UCSD-AML1 (cell line): ENCODE results near the gene RAB43.
A peak's percentile ranks its signal among the peaks of the same experiment; 100 is the strongest.

Experiments
- DNase-seq: peaks from one replicate; lab custom pipeline; 2025; ENCODE audit not compliant: unreplicated experiment; lab: John Stamatoyannopoulos, UW

RAB43 gene

GRCh38 chr3:129061888-129062834 is 59.4 kb downstream of the RAB43 start:
- DNase-seq = no peak

- DNase-seq = no peak
Measured at GRCh38 chr3:129061023-129061887, 60.3 kb downstream of the RAB43 start.

DNA sequence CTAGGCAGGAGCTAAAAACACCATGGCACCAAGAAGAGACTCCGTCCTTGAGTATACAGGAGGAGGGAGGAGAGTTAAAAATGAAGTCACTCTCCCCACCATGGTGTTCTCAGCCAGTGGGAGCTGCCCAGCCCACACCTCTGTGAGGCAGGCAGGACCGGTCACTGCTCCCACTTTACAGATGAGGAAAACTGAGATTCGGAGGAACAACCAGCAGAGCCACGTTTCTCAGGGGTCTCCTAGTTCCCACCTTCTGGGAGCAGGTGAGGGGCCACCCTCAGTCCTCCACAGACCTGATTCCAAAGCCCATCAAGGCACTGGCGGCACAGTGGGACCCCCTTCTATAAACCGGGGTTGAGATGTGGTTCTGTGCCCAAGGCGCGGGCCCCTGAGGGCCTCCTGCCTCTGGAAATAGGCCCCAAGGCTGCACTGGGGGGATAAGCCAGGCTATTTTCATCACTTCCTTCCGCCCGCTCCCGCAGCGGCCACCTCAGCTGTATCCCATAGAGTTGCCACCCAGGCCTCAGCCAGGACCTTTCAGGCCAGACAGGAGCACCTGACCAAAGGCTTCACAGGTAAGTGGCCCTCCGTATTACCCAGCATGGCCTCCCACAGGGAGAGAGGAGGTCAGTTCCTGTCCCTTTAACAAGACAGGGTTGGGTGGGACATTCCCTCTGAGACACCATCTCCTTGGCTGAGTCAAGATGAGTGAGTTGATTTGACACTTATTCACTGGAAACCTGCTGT is 61.2 kb downstream of the RAB43 start, which contains the start of gene GP9:
TSS of gene GP9 (plus strand) at position 504 of the 747 bp plus-strand sequence. CDS start 961 bp downstream, outside the sequence.
- peak; percentile 82 for DNase-seq

DNA sequence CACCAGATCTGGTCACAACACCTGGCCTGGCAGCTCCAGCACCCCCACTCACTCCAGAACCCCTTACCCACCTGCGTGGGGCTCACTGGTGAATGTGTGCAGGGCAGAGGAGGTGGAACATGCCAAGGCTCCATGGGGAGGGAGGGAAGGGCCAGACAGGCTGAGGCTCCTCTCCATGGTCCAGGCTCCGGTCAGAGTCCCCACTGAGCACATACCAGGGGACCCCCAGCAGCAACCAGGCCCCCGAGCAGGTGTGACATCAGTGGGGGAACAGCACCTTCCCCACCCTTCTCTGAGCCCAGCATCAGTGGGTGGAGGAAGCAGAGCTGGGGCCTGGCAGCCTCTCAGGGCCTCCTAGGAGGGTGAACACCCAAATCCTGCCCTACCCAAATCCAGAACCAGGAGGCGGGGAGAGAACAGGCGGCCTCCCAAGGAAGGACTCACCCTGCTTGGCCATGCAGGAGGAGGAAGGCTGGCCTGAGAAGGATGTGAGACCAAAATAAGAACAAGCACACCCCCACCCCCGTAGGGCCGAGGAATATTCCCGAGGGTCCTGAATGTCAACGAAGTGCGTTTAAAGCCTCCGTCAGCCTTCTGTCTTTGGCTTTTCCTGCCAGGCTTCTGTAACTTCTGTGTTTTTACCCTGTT is 62.2 kb downstream of the RAB43 start:
- DNase-seq = no peak

DNA sequence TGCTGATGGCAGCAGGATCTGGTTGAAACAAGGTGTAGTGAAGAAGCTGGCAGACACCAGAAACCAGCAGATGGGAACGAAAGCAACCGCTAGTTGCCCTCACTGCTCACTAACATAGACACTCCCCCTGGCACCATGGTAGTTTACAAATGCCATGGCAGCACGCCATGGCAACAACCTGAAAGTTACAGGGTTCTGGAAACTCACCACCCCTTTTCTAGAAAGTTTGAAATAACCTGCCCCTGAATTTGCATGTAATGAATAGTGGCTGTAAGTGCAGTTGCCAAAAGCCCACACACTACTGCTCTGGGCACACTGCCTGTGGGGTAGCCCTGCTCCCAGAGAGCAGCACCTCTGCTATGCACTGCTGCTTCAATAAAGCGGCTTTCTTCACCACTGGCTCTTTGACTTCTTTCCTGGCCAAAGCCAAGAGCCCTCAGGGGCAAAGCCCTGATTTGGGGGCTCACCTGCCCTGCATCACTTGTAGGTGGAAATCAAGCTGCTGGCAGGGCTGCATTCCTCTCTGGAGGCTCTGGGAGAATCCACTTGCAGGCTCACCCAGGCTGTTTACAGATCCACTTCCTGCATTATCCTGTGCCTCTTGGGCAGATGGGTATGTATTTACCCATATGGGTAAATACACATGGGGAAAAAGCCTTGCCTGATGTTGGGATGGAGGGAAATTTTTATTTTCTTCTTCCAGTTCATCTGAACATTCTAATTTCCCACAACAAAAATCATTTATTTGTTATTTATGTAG is 63.0 kb downstream of the RAB43 start:
- DNase-seq = no peak

GRCh38 chr3:129057249-129057648 is 64.4 kb downstream of the RAB43 start:
- DNase-seq = no peak

DNA sequence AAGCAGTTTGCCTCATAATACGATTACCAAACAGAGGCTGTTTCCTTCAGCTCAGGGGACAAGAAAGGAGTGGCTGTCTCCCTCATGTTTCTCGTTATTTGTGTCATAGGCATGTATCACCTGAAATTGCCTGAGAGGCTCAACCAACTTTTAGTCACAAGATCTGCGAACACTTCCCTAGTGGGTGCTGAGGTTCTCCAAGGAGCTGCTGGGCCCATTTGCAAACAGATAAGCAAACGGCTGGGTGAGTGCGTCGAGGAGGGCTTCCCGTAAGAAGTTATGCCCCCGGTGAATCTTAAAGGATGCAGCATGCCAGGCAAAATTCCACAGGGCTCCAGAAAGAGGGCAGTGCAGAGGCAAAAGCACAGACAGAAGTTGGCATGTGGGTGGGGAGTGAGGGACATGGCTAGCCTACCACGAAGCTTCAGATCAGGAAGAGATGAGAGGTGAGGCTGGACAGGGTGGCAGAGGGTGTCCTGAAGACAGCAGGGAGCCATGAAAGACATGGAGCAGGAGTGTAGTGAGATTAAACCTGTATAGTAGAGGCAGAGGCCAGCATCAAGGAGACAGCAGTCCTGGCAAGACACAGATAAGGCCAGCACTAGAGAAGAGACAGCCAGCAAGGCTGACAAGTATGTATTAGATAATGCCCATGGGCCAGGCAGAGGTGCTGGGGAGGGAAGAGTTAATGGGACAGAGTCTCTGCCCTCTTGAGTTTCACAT is 65.0 kb downstream of the RAB43 start:
- peak; percentile 39 for DNase-seq

DNA sequence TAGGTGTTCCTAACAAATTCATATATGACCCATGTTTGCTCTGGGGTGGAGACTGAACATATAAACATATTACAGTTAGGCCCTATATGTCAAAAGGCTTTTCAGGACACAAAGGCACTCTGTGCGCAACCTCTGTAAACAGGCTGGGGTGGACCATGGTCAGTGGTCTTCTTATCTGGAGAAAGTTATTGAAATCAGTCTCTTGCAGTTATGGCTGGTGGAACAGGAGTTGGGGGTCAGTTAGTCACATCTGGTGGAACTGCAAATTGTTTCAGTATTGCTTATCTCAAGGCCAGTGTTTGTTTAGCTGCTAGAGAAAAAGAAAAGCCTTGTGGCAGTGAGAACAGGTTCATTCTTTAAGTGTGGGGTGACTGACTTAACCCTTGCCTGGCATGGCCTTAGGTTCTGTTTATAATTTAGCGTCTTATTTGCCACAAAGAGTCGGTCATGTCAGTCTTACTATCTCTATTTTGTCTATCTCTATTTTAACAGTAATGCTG is 66.9 kb downstream of the RAB43 start:
- no peak for DNase-seq

DNA sequence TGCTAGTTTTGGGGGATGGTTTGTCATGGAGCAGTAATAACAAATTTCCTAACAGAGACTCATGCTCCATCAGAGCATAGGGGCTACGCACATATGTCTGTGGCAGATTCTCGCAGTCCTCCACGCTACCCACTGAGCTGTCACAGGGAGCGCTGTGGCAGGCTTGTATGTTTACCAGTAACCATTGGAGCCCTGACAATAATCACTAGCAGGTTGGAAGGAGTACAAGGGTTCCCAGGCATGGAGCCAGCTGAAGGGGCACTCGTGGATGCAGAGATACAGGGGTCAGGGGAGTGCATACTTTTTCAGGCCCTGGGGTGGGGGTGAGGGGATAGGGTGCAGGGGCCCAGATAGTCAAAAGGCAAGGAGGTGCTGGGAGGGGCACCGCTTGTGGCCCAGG is 68.9 kb downstream of the RAB43 start:
- DNase-seq = no peak

DNA sequence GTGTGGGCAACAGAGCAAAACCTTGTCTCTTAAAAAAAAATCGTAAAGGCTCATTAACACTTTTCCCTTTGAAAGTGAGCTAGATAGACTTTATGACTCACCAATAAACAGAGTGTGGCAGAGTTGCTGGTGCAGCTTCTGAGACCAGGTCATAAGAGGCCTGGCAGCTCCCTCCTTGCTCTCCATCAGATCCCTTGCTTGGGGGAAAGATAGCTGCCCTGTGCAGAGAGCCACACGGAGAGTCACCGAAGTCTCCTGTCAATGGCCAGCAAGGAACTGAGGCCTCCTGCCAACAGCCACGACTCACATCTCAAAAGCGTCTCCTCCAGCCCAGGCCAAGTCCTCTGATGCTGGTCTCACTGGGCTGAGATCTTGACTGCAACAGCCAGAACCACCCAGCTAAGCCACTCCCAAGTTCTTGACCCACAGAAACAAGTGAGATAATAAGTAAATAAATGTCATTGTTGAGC is 69.7 kb downstream of the RAB43 start:
- DNase-seq = no peak

GRCh38 chr3:129050556-129051295 is 70.9 kb downstream of the RAB43 start:
- DNase-seq = no peak

DNA sequence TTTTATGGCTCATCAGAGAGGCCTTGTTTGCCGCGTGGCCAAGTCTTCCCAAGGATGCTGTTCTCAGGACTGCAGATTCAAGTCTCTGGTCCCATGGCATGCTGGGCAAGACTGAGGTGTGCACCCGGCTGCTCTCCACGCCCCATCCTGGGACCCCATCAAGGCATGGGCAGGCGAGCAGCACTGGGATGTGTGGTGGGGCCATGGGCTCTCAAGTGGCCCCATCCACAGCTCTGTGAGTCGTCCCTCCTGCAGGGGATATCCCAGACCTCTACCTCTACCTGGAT is 74.1 kb downstream of the RAB43 start:
- DNase-seq = no peak

GRCh38 chr3:129046732-129047552 is 74.7 kb downstream of the RAB43 start:
- no peak for DNase-seq

- no peak for DNase-seq
Measured at GRCh38 chr3:129046037-129046731, 75.4 kb downstream of the RAB43 start.

DNA sequence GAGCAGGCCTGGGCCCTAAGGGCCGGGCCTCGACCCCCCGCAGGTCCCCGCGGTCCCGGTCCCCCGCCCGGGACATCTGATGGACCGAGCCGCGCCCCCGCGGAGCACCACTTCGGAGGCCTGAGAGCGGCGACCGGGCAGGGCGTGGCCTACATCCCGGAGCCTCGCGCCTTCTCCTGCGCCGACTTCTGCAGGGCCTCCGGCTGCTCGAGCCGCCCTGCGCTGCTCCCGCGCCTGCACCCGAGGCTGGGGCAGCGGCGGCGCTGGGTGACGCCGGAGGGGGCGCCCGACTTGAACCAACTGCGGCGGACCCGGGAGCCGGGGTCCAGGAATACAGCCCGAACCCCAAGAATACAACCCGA is 75.9 kb downstream of the RAB43 start:
- no peak for DNase-seq

DNA sequence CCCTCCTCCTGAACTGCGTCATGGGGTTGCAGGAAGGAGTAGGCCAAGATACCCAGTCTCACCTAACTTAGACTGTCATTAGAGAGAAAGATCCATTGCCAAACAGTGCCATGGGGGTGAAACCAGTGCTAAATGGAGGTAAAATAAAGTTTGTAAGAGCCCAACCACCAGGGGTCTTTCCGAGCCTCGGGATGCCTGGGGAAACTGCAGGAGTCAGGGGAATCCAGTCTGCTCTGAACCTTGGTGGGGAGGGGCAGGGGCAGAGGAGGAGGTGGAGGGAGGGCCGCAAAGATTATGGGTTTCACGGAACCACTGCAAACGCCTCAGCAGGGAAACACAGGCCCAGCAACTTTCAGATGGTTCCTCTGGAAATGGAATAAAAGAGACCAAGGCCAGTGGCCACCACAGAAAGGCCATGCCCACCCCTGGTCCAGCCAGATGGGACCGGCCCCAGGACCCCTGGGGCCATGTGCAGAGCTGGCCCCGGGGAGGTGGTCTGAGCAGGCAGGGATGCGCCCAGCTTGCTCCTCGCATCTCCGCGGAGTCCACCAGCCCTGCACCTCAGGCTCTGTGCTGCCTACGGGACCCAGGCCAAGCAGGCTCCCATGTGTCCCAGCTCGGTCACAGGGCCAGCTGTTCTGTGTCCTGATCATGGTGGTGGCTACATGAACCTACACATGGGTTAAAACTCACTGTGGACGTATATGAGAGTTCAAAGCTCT is 80.9 kb downstream of the RAB43 start:
- no peak for DNase-seq

DNA sequence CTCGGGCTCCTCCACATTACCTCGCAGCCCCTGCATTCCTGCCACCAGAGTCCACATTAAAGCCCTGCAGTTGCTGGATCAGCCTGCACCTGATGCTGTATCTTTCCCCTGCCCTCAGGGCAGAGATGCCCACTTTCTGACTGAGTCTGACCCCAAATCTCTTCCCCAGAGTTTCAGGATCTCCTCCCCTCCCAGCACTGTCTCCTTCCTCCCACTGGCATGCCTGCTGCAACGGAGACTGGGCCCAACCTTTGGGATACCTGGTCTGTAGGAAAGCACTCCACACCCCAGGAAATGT is 81.6 kb downstream of the RAB43 start:
- no peak for DNase-seq
